ENCODE results near the gene CD151. TPM values are rescaled to one million over a fixed set of nuclear protein-coding genes. Genes with fewer than 3 reads are reported as not detected.

CD151 gene
- total RNA-seq, 2 donors from 2014 or later, result 371 to 396 TPM

DNA sequence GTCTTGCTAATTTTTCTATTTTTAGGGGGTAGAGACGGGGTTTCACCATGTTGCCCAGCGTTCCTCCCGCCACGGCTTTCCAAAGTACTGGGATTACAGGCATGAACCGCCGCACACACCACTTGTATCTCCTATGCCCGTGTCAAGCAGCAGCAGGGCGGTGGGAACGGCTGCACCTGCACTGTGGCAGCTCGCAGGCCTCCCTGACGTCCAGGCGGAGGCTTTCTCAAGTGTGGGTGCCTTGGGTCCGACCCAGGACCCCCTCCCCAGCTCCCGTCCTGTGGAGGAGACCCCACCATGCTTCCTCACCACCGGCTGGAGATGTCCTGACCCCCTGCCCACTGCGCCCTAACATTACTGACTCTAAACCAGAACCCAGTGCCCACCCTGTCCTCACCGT is 35.6 kb downstream of the CD151 start:
- H3K27ac ChIP-seq, result no peak overlapping the region
- H3K27me3 ChIP-seq, result peaks cover 7% of the 10 kb centered on the region
- TF ChIP-seq, protein P1, sequence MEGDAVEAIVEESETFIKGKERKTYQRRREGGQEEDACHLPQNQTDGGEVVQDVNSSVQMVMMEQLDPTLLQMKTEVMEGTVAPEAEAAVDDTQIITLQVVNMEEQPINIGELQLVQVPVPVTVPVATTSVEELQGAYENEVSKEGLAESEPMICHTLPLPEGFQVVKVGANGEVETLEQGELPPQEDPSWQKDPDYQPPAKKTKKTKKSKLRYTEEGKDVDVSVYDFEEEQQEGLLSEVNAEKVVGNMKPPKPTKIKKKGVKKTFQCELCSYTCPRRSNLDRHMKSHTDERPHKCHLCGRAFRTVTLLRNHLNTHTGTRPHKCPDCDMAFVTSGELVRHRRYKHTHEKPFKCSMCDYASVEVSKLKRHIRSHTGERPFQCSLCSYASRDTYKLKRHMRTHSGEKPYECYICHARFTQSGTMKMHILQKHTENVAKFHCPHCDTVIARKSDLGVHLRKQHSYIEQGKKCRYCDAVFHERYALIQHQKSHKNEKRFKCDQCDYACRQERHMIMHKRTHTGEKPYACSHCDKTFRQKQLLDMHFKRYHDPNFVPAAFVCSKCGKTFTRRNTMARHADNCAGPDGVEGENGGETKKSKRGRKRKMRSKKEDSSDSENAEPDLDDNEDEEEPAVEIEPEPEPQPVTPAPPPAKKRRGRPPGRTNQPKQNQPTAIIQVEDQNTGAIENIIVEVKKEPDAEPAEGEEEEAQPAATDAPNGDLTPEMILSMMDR (IDR thresholded peaks at IDR 0.05), result no peak
- no peaks in the 10 kb centered on the region for H3K36me3 ChIP-seq
- no peaks in the 10 kb centered on the region for H3K4me1 ChIP-seq
- intact Hi-C loops (cut with DNase I), result no loop called here
- DNase-seq, result no peak
- H3K9me3 ChIP-seq, result no peaks in the 10 kb centered on the region
- no peak overlapping the region for H3K4me3 ChIP-seq
- H3K9ac ChIP-seq (ENCODE audit: low read depth in 2 of 2, low read length in 2 of 2), result no peak overlapping the region

DNA sequence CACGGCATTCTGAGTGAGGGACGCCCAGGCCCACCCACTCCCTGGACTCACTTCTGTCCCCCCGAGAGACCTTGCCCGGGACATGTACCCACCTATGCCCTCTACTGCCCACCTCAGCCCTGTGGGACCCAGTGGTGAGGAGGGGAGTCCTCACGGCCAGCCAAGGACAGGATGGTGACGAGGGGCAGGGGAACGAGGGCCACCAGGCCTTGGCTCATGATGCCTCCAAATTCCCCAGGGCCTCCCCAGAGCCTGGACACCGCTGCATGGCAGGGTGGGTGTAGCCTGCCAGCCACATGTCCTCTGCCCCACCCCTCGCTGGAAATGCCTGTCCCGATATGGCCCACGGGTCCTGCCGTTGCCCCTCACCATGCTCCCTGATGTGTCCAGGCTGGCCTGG is 36.0 kb downstream of the CD151 start:
- H3K27me3 ChIP-seq, result peaks cover 5% of the 10 kb centered on the region
- no peak overlapping the region for H3K4me3 ChIP-seq
- H3K36me3 ChIP-seq, result no peaks in the 10 kb centered on the region
- H3K4me1 ChIP-seq, result no peaks in the 10 kb centered on the region
- intact Hi-C loops (cut with DNase I), result no loop called here
- H3K27ac ChIP-seq, result no peak overlapping the region
- H3K9ac ChIP-seq (ENCODE audit: low read depth in 2 of 2, low read length in 2 of 2), result no peak overlapping the region
- no peaks in the 10 kb centered on the region for H3K9me3 ChIP-seq
- TF ChIP-seq, protein P1 (IDR thresholded peaks at IDR 0.05), result no peak
- DNase-seq, result no peak

DNA sequence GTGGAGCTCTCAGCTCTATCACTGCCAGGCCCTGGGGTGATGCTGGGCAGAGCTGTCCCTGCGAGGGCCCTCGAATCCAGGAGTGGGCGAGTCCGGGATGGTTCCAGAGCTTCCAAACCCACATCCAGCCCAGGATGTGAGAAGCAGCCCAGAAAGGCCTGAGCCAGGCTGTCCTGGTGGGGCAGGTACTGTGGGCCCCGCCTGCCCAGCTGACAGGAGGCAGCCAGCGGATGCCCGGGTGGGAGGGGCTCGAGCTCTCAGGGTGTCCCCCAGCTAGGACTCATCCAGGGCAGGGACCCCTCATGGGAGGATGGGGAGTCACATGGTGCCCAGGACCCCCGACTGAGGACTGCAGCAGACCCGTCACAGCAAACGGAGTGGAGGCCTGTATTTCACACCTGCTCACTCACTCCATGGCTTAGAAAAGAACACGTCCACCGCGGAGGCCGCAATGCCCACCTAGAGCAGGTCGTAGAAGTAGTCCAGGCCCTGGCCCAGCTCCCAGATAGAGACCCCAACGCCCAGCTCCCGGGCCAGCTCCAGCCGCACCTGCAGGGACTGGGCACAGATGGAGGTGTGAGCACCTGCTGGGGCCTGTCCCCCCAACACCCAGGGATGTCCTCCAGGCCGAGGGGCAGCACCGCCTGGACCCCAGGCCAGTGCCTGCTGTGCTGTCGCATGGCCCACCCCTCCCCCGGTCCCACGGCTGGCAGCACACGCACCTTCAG is 36.8 kb downstream of the CD151 start:
- intact Hi-C loops (cut with DNase I), result no loop called here
- TF ChIP-seq, protein P1 (IDR thresholded peaks at IDR 0.05), result no peak
- Histone ChIP-seq H3K27ac (no peak overlapping the region), H3K27me3 (peaks cover under 1% of the 10 kb centered on the region), H3K9me3 (no peaks in the 10 kb centered on the region), H3K36me3 (no peaks in the 10 kb centered on the region), H3K9ac (ENCODE audit: low read depth in 2 of 2, low read length in 2 of 2) (no peak overlapping the region), H3K4me3 (no peak overlapping the region), H3K4me1 (no peaks in the 10 kb centered on the region)
- no peak for DNase-seq

DNA sequence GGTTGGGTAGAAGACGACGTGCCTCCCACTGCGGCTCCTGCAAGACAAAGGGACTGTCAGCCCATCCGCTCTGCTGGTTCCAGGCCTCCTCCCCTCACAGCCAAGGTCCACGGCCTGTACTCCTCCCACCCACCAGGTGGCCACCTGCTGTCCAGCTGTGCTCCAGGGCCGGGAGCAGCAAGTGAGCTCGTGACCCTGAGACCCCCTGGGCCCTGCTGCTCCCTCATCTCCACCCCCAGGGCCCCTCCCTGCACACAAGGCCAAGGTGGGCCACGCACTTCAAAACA is 37.3 kb downstream of the CD151 start:
- intact Hi-C loops (cut with DNase I), result no loop called here
- Histone ChIP-seq H3K4me3 (no peak overlapping the region), H3K4me1 (no peaks in the 10 kb centered on the region), H3K9me3 (no peaks in the 10 kb centered on the region), H3K27me3 (no peaks in the 10 kb centered on the region), H3K36me3 (no peaks in the 10 kb centered on the region), H3K9ac (ENCODE audit: low read depth in 2 of 2, low read length in 2 of 2) (no peak overlapping the region), H3K27ac (no peak overlapping the region)
- DNase-seq, result no peak
- TF ChIP-seq, protein P1 (IDR thresholded peaks at IDR 0.05), result no peak

DNA sequence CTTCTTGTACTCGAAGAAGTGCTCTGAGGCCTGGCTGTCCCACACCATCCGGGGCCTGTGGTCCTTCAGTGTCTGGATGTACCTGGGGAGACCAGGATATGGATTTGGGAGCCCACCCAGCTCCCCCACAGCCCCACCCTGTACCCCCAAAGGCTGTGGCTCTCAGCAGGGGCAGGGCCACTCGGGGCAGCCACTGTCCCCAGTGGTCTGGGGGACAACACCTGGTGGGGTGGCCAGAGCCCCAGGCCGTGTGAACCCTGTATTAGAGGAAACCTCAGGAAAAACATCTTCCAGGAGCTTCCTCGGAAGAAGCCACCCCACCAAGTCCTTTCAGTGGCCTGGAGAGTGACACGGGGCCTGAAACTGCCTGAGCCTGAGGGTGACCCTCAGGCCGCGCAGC is 37.7 kb downstream of the CD151 start:
- no peaks in the 10 kb centered on the region for H3K27me3 ChIP-seq
- intact Hi-C loops (cut with DNase I), result no loop called here
- H3K9me3 ChIP-seq, result no peaks in the 10 kb centered on the region
- H3K9ac ChIP-seq (ENCODE audit: low read depth in 2 of 2, low read length in 2 of 2), result no peak overlapping the region
- no peak for DNase-seq
- H3K27ac ChIP-seq, result no peak overlapping the region
- no peak overlapping the region for H3K4me3 ChIP-seq
- no peaks in the 10 kb centered on the region for H3K4me1 ChIP-seq
- no peaks in the 10 kb centered on the region for H3K36me3 ChIP-seq
- TF ChIP-seq, protein P1 (IDR thresholded peaks at IDR 0.05), result no peak
